ENCODE measurements around the gene MITF.

MITF gene

DNA sequence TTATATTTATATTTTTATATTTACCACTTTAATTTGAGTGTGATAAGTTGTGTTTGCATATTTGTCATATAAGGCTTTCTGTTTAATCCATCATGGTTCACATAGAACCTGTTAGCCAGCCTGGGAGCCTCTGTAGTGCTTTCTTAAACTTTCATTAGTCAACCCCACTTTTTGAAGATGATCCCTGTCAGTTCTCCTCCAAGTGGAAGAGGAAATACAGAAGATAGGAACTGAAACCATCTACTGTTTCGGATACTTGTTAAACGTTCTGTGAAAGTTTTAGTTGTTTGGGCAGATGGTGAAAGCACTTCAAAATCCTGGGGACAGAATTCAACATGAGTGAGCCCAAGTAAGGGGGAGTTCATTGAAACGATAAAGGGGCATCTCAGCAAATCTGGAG, 255.7 kb downstream of the MITF start:
- no peak for DNase-seq (ENCODE audit: extremely low spot score, insufficient read length, low read depth)
- FAIRE-seq, result no peak

GRCh38 chr3:69997631-69998307, 258.5 kb downstream of the MITF start:
- DNase-seq (ENCODE audit: extremely low spot score, insufficient read length, low read depth), result no peak

DNA sequence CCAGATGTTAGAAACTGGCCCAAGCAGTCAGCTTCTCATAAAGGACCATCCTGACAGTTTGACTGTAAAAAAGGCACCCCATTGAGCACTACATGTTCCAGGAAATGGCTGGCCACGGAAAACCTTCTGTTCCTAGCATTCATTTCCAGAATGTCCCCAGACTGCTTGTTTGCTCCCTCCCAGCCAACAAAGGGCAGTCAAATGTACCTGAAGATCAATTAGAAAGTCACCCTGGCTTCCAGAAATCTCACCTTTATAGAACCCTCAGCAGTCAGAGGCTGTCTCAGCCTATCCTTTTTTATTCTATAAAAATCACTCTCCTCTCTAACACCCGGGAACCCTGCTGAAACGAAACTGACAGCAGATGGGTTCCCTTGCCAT, 259.5 kb downstream of the MITF start:
- FAIRE-seq (no peak), DNase-seq (ENCODE audit: extremely low spot score, insufficient read length, low read depth) (no peak)

More at GRCh38 chr3:69997631-69998307, 258.5 kb downstream of the MITF start:
- no peak for FAIRE-seq

GRCh38 chr3:69999140-70000027, 260.1 kb downstream of the MITF start, which contains the start of gene SAMMSON:
SAMMSON (plus strand) TSS chr3:69999733.
- DNase-seq (ENCODE audit: extremely low spot score, insufficient read length, low read depth) (no peak), FAIRE-seq (no peak)

DNA sequence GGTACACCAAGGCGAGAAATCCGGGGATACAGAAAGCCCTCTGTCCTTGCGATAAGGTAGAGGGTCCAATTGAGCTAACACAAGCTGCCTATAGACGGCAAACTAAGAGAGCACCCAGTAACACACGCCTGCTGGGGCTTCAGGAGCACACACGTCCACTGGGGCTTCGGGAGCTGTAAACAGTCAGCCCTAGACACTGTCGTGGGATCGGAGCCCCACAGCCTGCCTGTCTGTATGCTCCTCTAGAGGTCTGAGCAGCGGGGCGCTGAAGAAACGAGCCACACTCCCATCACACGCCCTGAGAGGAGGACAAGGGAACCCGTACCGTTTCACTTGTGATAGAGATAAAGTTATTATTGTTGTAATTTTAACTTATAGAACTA, 260.8 kb downstream of the MITF start:
- DNase-seq (ENCODE audit: extremely low spot score, insufficient read length, low read depth), result no peak
- FAIRE-seq, result no peak

GRCh38 chr3:70000563-70001081, 261.4 kb downstream of the MITF start:
- no peak for DNase-seq (ENCODE audit: extremely low spot score, insufficient read length, low read depth)

GRCh38 chr3:70003119-70003518, 263.9 kb downstream of the MITF start:
- no peak for DNase-seq (ENCODE audit: extremely low spot score, insufficient read length, low read depth)
- no peak for FAIRE-seq

More at GRCh38 chr3:70000563-70001081, 261.4 kb downstream of the MITF start:
- FAIRE-seq, result no peak

GRCh38 chr3:70006089-70006488, 266.8 kb downstream of the MITF start:
- DNase-seq (ENCODE audit: extremely low spot score, insufficient read length, low read depth) (no peak), FAIRE-seq (no peak)

- DNase-seq (ENCODE audit: extremely low spot score, insufficient read length, low read depth) (no peak), FAIRE-seq (no peak)
Observed at GRCh38 chr3:70010346-70010745, 271.1 kb downstream of the MITF start.

DNA sequence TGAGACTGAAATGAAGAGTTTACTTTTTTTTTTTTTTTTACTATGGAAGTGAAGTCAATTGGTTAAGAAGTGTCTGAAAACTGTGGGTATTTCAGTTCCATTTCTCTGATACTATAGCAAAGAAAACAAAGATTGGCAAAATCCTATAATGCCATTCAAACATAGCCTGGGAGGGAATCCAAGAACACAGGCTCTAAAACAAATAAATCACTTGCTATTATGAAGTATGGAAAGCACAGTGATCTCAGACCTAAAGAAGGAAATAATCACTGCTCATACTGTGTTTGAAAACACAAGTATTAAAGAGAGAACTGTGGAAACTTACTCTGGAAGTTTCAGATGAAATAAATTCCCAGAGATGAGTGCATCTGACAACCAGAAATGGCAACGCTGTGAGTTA, 272.3 kb downstream of the MITF start:
- FAIRE-seq (no peak), DNase-seq (ENCODE audit: extremely low spot score, insufficient read length, low read depth) (no peak)

All from GM18507 (cell line).